ENCODE results near the gene CHSY3.

CHSY3 gene

GRCh38 chr5:130102960-130103359 is 198.7 kb downstream of the CHSY3 start:
- DNase-seq: no peak

- DNase-seq: no peak
These were observed 200.8 kb downstream of the CHSY3 start for GRCh38 chr5:130104895-130105688.

GRCh38 chr5:130106480-130106879 is 202.2 kb downstream of the CHSY3 start:
- DNase-seq: no peak

GRCh38 chr5:130109152-130109551 is 204.9 kb downstream of the CHSY3 start:
- DNase-seq: no peak

GRCh38 chr5:130110328-130110727 is 206.1 kb downstream of the CHSY3 start:
- DNase-seq: no peak

- DNase-seq: no peak
These were observed 207.5 kb downstream of the CHSY3 start for GRCh38 chr5:130111746-130112145.

- no peak for DNase-seq
These were observed 208.0 kb downstream of the CHSY3 start for GRCh38 chr5:130112246-130112645.

GRCh38 chr5:130115686-130116085 is 211.4 kb downstream of the CHSY3 start:
- no peak for DNase-seq

- DNase-seq: no peak
These were observed 212.2 kb downstream of the CHSY3 start for GRCh38 chr5:130116462-130116861.

GRCh38 chr5:130116972-130117371 is 212.7 kb downstream of the CHSY3 start:
- no peak for DNase-seq

GRCh38 chr5:130126746-130127145 is 222.5 kb downstream of the CHSY3 start:
- DNase-seq: no peak

GRCh38 chr5:130135506-130135905 is 231.2 kb downstream of the CHSY3 start:
- no peak for DNase-seq

GRCh38 chr5:130136300-130136699 is 232.0 kb downstream of the CHSY3 start:
- DNase-seq: no peak

GRCh38 chr5:130137681-130138080 is 233.4 kb downstream of the CHSY3 start:
- DNase-seq: no peak

- no peak for DNase-seq
These were observed 234.3 kb downstream of the CHSY3 start for GRCh38 chr5:130138406-130139045.

GRCh38 chr5:130141659-130142320 is 237.5 kb downstream of the CHSY3 start:
- no peak for DNase-seq

- DNase-seq: no peak
These were observed 247.0 kb downstream of the CHSY3 start for GRCh38 chr5:130151239-130151638.

GRCh38 chr5:130155345-130156011 is 251.2 kb downstream of the CHSY3 start:
- no peak for DNase-seq

GRCh38 chr5:130158036-130158435 is 253.8 kb downstream of the CHSY3 start:
- no peak for DNase-seq

GRCh38 chr5:130159968-130160367 is 255.7 kb downstream of the CHSY3 start:
- no peak for DNase-seq

GRCh38 chr5:130164966-130165365 is 260.7 kb downstream of the CHSY3 start:
- no peak for DNase-seq

GRCh38 chr5:130166839-130167490 is 262.7 kb downstream of the CHSY3 start:
- no peak for DNase-seq

- no peak for DNase-seq
These were observed 263.9 kb downstream of the CHSY3 start for GRCh38 chr5:130168211-130168610.

All from NCI-H146 (cell line).